Mesenchymal stem cell (in vitro differentiated cells and primary cell): ENCODE data around the gene SRMS.

Experiments used
- DNase-seq: peaks from one replicate; pipeline ENCODE4 v3.0.0-alpha.2; 2013
- H2AFZ ChIP-seq: one replicate; pipeline ENCODE4 v1.6.1; 2013; ENCODE audit warnings: low read depth, mild to moderate bottlenecking, control low read depth, inconsistent platforms, low read length, moderate library complexity
- H2AK5ac ChIP-seq: 2 replicates; pipeline ENCODE4 v1.6.1; 2013; ENCODE audit warnings: low read length, moderate library complexity, mild to moderate bottlenecking, inconsistent platforms; ENCODE audit not compliant: severe bottlenecking
- H2BK120ac ChIP-seq: one replicate; pipeline ENCODE4 v1.6.1; 2013; ENCODE audit warnings: low read depth, mild to moderate bottlenecking, inconsistent platforms, low read length, moderate library complexity
- H2BK12ac ChIP-seq, 2 experiments: one replicate each; pipeline ENCODE4 v1.6.1; 2013; ENCODE audit warnings: inconsistent platforms in 2 of 2, low read length in 2 of 2, mild to moderate bottlenecking in 2 of 2, moderate library complexity in 2 of 2, control low read depth in 1 of 2
- H2BK15ac ChIP-seq: one replicate; pipeline ENCODE4 v1.6.1; 2013; ENCODE audit warnings: mild to moderate bottlenecking, low read depth, inconsistent platforms; ENCODE audit not compliant: poor library complexity, severe bottlenecking
- H2BK5ac ChIP-seq: 2 replicates; pipeline ENCODE4 v1.6.1; 2013; ENCODE audit warnings: low read depth, mild to moderate bottlenecking, low read length, control low read depth, inconsistent platforms; ENCODE audit not compliant: poor library complexity, severe bottlenecking
- H3K14ac ChIP-seq, 2 experiments: one replicate each; pipeline ENCODE4 v1.6.1; 2013; ENCODE audit warnings: inconsistent platforms in 2 of 2, low read length in 2 of 2, control low read depth in 1 of 2, mild to moderate bottlenecking in 1 of 2, moderate library complexity in 1 of 2
- H3K18ac ChIP-seq, 2 experiments: one replicate each; pipeline ENCODE4 v1.6.1; 2013; ENCODE audit warnings: inconsistent platforms in 2 of 2, low read length in 2 of 2, control low read depth in 1 of 2, low read depth in 1 of 2, mild to moderate bottlenecking in 1 of 2
- H3K23ac ChIP-seq, 2 experiments: one replicate each; pipeline ENCODE4 v1.6.1; 2013; ENCODE audit warnings: inconsistent platforms in 2 of 2, low read length in 2 of 2, mild to moderate bottlenecking in 2 of 2, moderate library complexity in 2 of 2, control low read depth in 1 of 2
- H3K27ac ChIP-seq: 2 replicates; pipeline ENCODE4 v1.5.1; 2013; ENCODE audit warnings: mild to moderate bottlenecking, moderate library complexity, low read length, control low read depth, inconsistent platforms; ENCODE audit not compliant: poor library complexity, severe bottlenecking
- H3K27me3 ChIP-seq, 2 experiments: 2 replicates each; pipeline versions ENCODE4 v1.6.1 to v1.7.0; 2013; ENCODE audit warnings: low read length in 2 of 2, mild to moderate bottlenecking in 2 of 2, moderate library complexity in 2 of 2, control low read depth in 1 of 2, inconsistent platforms in 1 of 2; ENCODE audit not compliant: control insufficient read depth in 1 of 2, insufficient read depth in 1 of 2
- H3K36me3 ChIP-seq, 2 experiments: 2 replicates each; pipeline versions ENCODE4 v1.6.1 to v1.7.0; 2013; ENCODE audit warnings: low read length in 2 of 2, control low read depth in 1 of 2, inconsistent platforms in 1 of 2, low read depth in 1 of 2, mild to moderate bottlenecking in 1 of 2; ENCODE audit not compliant: insufficient read depth in 2 of 2, control insufficient read depth in 1 of 2
- H3K4ac ChIP-seq, 2 experiments: one replicate each; pipeline ENCODE4 v1.6.1; 2013; ENCODE audit warnings: inconsistent platforms in 2 of 2, low read length in 2 of 2, mild to moderate bottlenecking in 2 of 2, moderate library complexity in 2 of 2, control low read depth in 1 of 2, low read depth in 1 of 2
- H3K4me1 ChIP-seq: 2 replicates; pipeline ENCODE4 v1.6.1; 2013; ENCODE audit warnings: low read depth, low read length, control low read depth; ENCODE audit not compliant: control insufficient read depth, insufficient read depth
- H3K4me2 ChIP-seq: 2 replicates; pipeline ENCODE4 v1.6.1; 2013; ENCODE audit warnings: low read length, mild to moderate bottlenecking, inconsistent platforms; ENCODE audit not compliant: poor library complexity, severe bottlenecking
- H3K4me3 ChIP-seq, 2 experiments: 2 replicates each; pipeline versions ENCODE4 v1.5.1 to v1.7.0; 2013; ENCODE audit warnings: low read length in 2 of 2, mild to moderate bottlenecking in 2 of 2, control low read depth in 1 of 2, low read depth in 1 of 2; ENCODE audit not compliant: insufficient read depth in 1 of 2
- H3K79me1 ChIP-seq: replicated peaks from 2 replicates; pipeline ENCODE4 v1.6.1; 2013; ENCODE audit warnings: mild to moderate bottlenecking, control low read depth, low read length, inconsistent platforms; ENCODE audit not compliant: poor library complexity, severe bottlenecking
- H3K9ac ChIP-seq: 2 replicates; pipeline ENCODE4 v1.7.0; 2013; ENCODE audit warnings: mild to moderate bottlenecking, low read length, moderate library complexity
- H3K9me3 ChIP-seq: 2 replicates; pipeline ENCODE4 v1.7.0; 2013; ENCODE audit warnings: mild to moderate bottlenecking, low read length; ENCODE audit not compliant: control insufficient read depth
- H4K8ac ChIP-seq: one replicate; pipeline ENCODE4 v1.6.1; 2013; ENCODE audit warnings: inconsistent platforms, mild to moderate bottlenecking, low read length, moderate library complexity
- H4K91ac ChIP-seq: one replicate; pipeline ENCODE4 v1.6.1; 2013; ENCODE audit warnings: mild to moderate bottlenecking, low read length, inconsistent platforms
- WGBS: methylation state at CpG from one replicate; pipeline ENCODE4 v1.1.7; 2013; ENCODE audit warnings: mixed read lengths; 5-methylcytosine and 5-hydroxymethylcytosine counted together

SRMS gene

GRCh38 chr20:63513207-63513606 is 34.3 kb downstream of the SRMS start:
- H2BK15ac ChIP-seq: no peak overlapping the region
- no peak overlapping the region for H3K18ac ChIP-seq
- no peak overlapping the region for H3K4ac ChIP-seq
- no peak overlapping the region for H3K4me2 ChIP-seq
- peaks cover 9 to 57% of the 10 kb centered on the region in 2 experiments for H3K27me3 ChIP-seq
- no peak for DNase-seq
- WGBS: 95% methylated on average over 3 of the region's 3 CpGs
- no peak overlapping the region for H3K9ac ChIP-seq
- peaks cover 0 to under 1% of the 10 kb centered on the region in 2 experiments for H3K36me3 ChIP-seq
- no peak overlapping the region for H3K4me3 ChIP-seq
- no peaks in the 10 kb centered on the region for H3K9me3 ChIP-seq
- H2BK5ac ChIP-seq: no peak overlapping the region
- H2BK12ac ChIP-seq: no peak overlapping the region
- H4K91ac ChIP-seq: no peak overlapping the region
- H2BK120ac ChIP-seq: no peak overlapping the region
- H3K23ac ChIP-seq: no peak overlapping the region
- H2AFZ ChIP-seq: no peak overlapping the region
- no peak overlapping the region for H4K8ac ChIP-seq
- no peak overlapping the region for H2AK5ac ChIP-seq
- H3K4me1 ChIP-seq: no peaks in the 10 kb centered on the region
- no peaks in the 10 kb centered on the region for H3K79me1 ChIP-seq
- no peak overlapping the region for H3K27ac ChIP-seq
- no peak overlapping the region for H3K14ac ChIP-seq

- Histone ChIP-seq H2AK5ac (no peak overlapping the region), H2BK120ac (no peak overlapping the region), H3K4me2 (no peak overlapping the region), H4K91ac (no peak overlapping the region), H3K4me1 (no peaks in the 10 kb centered on the region), H3K27me3 (peaks cover 23 to 68% of the 10 kb centered on the region in 2 experiments), H3K27ac (no peak overlapping the region), H2BK5ac (no peak overlapping the region), H3K36me3 (no peaks in the 10 kb centered on the region), H3K23ac (no peak overlapping the region), H3K9me3 (peaks cover 12% of the 10 kb centered on the region), H3K14ac (no peak overlapping the region), H3K9ac (no peak overlapping the region), H3K79me1 (no peaks in the 10 kb centered on the region), H3K18ac (no peak overlapping the region), H2BK12ac (no peak overlapping the region), H3K4ac (no peak overlapping the region), H2BK15ac (no peak overlapping the region), H4K8ac (no peak overlapping the region), H2AFZ (no peak overlapping the region), H3K4me3 (no peak overlapping the region)
- DNase-seq: no peak
- WGBS: 80% methylated on average over 8 of the region's 9 CpGs
Measured at GRCh38 chr20:63509088-63509564, 38.4 kb downstream of the SRMS start.

GRCh38 chr20:63508072-63508768 is 39.3 kb downstream of the SRMS start:
- H2BK5ac ChIP-seq: no peak overlapping the region
- H3K4ac ChIP-seq: no peak overlapping the region
- 88% methylated on average over 32 of the region's 33 CpGs for WGBS
- no peak overlapping the region for H2BK15ac ChIP-seq
- no peak overlapping the region for H3K4me3 ChIP-seq
- H3K79me1 ChIP-seq: no peaks in the 10 kb centered on the region
- H2BK120ac ChIP-seq: no peak overlapping the region
- H3K27me3 ChIP-seq: peaks cover 29 to 71% of the 10 kb centered on the region in 2 experiments
- H3K14ac ChIP-seq: no peak overlapping the region
- no peak overlapping the region for H3K27ac ChIP-seq
- H3K36me3 ChIP-seq: no peaks in the 10 kb centered on the region
- no peak overlapping the region for H3K23ac ChIP-seq
- H4K8ac ChIP-seq: no peak overlapping the region
- no peak overlapping the region for H2AFZ ChIP-seq
- no peak overlapping the region for H2BK12ac ChIP-seq
- H3K9ac ChIP-seq: no peak overlapping the region
- H3K18ac ChIP-seq: no peak overlapping the region
- H3K4me1 ChIP-seq: no peaks in the 10 kb centered on the region
- H4K91ac ChIP-seq: no peak overlapping the region
- no peak overlapping the region for H3K4me2 ChIP-seq
- DNase-seq: no peak
- H3K9me3 ChIP-seq: peaks cover 12% of the 10 kb centered on the region
- no peak overlapping the region for H2AK5ac ChIP-seq

GRCh38 chr20:63507083-63507743 is 40.3 kb downstream of the SRMS start:
- peaks cover 12% of the 10 kb centered on the region for H3K9me3 ChIP-seq
- H2AFZ ChIP-seq: no peak overlapping the region
- no peak overlapping the region for H4K91ac ChIP-seq
- H3K9ac ChIP-seq: no peak overlapping the region
- no peak overlapping the region for H3K4ac ChIP-seq
- H3K36me3 ChIP-seq: no peaks in the 10 kb centered on the region
- no peak overlapping the region for H2BK15ac ChIP-seq
- no peak overlapping the region for H3K23ac ChIP-seq
- WGBS: 88% methylated on average over 30 of the region's 30 CpGs
- no peak overlapping the region for H3K27ac ChIP-seq
- H3K4me3 ChIP-seq: no peak overlapping the region
- no peak overlapping the region for H3K4me2 ChIP-seq
- H2BK5ac ChIP-seq: no peak overlapping the region
- H3K79me1 ChIP-seq: no peaks in the 10 kb centered on the region
- H2BK12ac ChIP-seq: no peak overlapping the region
- no peak overlapping the region for H2AK5ac ChIP-seq
- no peak for DNase-seq
- H3K18ac ChIP-seq: no peak overlapping the region
- H3K27me3 ChIP-seq: peaks cover 28 to 70% of the 10 kb centered on the region in 2 experiments
- H3K4me1 ChIP-seq: peaks cover 4% of the 10 kb centered on the region
- H2BK120ac ChIP-seq: no peak overlapping the region
- H3K14ac ChIP-seq: no peak overlapping the region
- no peak overlapping the region for H4K8ac ChIP-seq
